ENCODE results near the gene SLC36A3. TPM values are rescaled to one million over a fixed set of nuclear protein-coding genes. Genes with fewer than 3 reads are reported as not detected.
A peak's percentile ranks its signal among the peaks of the same experiment; 100 is the strongest.

SLC36A3 gene
- total and polyA plus RNA-seq, 5 donors from 2014 or later: not detected

- no peak for DNase-seq
- Histone ChIP-seq H3K4me3 (ENCODE audit: low read depth, low read length) (no peak overlapping the region), H3K27me3 (ENCODE audit: control insufficient read depth, insufficient read depth, low read length) (peaks cover 5% of the 10 kb centered on the region), H3K9me3 (ENCODE audit: control insufficient read depth in 2 of 2, low read length in 2 of 2) (no peaks in the 10 kb centered on the region), H3K36me3 (ENCODE audit: control insufficient read depth, insufficient read depth, low read length) (no peaks in the 10 kb centered on the region), H3K4me1 (ENCODE audit: control insufficient read depth, insufficient read depth, low read length, poor library complexity, severe bottlenecking) (no peaks in the 10 kb centered on the region), H3K27ac (ENCODE audit: insufficient read depth, low read length, poor library complexity, severe bottlenecking) (no peak overlapping the region)
- no peaks in the 10 kb centered on the region for H3K36me3 Mint-ChIP-seq
- peaks cover 18% of the 10 kb centered on the region for H3K27me3 Mint-ChIP-seq
- ATAC-seq (ENCODE audit: low read depth in 2 of 2): no peak
- peaks cover 0 to 1% (median 0%) of the 10 kb centered on the region in 7 donors for H3K9me3 Mint-ChIP-seq
- peak overlapping the region in 1 of 3 donors; percentile 23 for H3K27ac Mint-ChIP-seq
- H3K4me3 Mint-ChIP-seq: no peak overlapping the region
- H3K4me1 Mint-ChIP-seq: peaks cover 0 to 10% (median 3%) of the 10 kb centered on the region in 4 donors
These were observed 6.6 kb downstream of the SLC36A3 start for GRCh38 chr5:151296974-151297373.

- Histone ChIP-seq H3K9me3 (ENCODE audit: control insufficient read depth in 2 of 2, low read length in 2 of 2) (no peaks in the 10 kb centered on the region), H3K27ac (ENCODE audit: insufficient read depth, low read length, poor library complexity, severe bottlenecking) (no peak overlapping the region), H3K4me1 (ENCODE audit: control insufficient read depth, insufficient read depth, low read length, poor library complexity, severe bottlenecking) (no peaks in the 10 kb centered on the region), H3K36me3 (ENCODE audit: control insufficient read depth, insufficient read depth, low read length) (no peaks in the 10 kb centered on the region), H3K4me3 (ENCODE audit: low read depth, low read length) (no peak overlapping the region), H3K27me3 (ENCODE audit: control insufficient read depth, insufficient read depth, low read length) (peaks cover 5% of the 10 kb centered on the region)
- Mint-ChIP-seq H3K4me1 (peaks cover 0 to 10% (median 3%) of the 10 kb centered on the region in 4 donors), H3K27me3 (peaks cover 18% of the 10 kb centered on the region), H3K9me3 (peaks cover 0 to 1% (median 0%) of the 10 kb centered on the region in 7 donors), H3K4me3 (no peak overlapping the region), H3K27ac (no peak overlapping the region), H3K36me3 (no peaks in the 10 kb centered on the region)
- DNase-seq (peak in 1 of 3 donors; percentile 55), ATAC-seq (ENCODE audit: low read depth in 2 of 2) (no peak)
These were observed 7.1 kb downstream of the SLC36A3 start for GRCh38 chr5:151296478-151296830.

- no peaks in the 10 kb centered on the region for H3K9me3 ChIP-seq (ENCODE audit: control insufficient read depth in 2 of 2, low read length in 2 of 2)
- no peaks in the 10 kb centered on the region for H3K4me1 ChIP-seq (ENCODE audit: control insufficient read depth, insufficient read depth, low read length, poor library complexity, severe bottlenecking)
- no peaks in the 10 kb centered on the region for H3K36me3 ChIP-seq (ENCODE audit: control insufficient read depth, insufficient read depth, low read length)
- DNase-seq: no peak
- H3K27ac Mint-ChIP-seq: no peak overlapping the region
- peaks cover 5% of the 10 kb centered on the region for H3K27me3 ChIP-seq (ENCODE audit: control insufficient read depth, insufficient read depth, low read length)
- no peak for ATAC-seq (ENCODE audit: low read depth in 2 of 2)
- no peaks in the 10 kb centered on the region for H3K36me3 Mint-ChIP-seq
- H3K27ac ChIP-seq (ENCODE audit: insufficient read depth, low read length, poor library complexity, severe bottlenecking): no peak overlapping the region
- H3K9me3 Mint-ChIP-seq: peaks cover 0 to 1% (median 0%) of the 10 kb centered on the region in 7 donors
- no peak overlapping the region for H3K4me3 Mint-ChIP-seq
- H3K4me3 ChIP-seq (ENCODE audit: low read depth, low read length): no peak overlapping the region
- H3K27me3 Mint-ChIP-seq: peaks cover 18% of the 10 kb centered on the region
- H3K4me1 Mint-ChIP-seq: peaks cover 0 to 10% (median 3%) of the 10 kb centered on the region in 4 donors
These were observed 7.6 kb downstream of the SLC36A3 start for GRCh38 chr5:151295791-151296477.

GRCh38 chr5:151295138-151295537, 8.4 kb downstream of the SLC36A3 start:
- Mint-ChIP-seq H3K4me3 (no peak overlapping the region), H3K36me3 (no peaks in the 10 kb centered on the region), H3K27me3 (peaks cover 12% of the 10 kb centered on the region), H3K4me1 (peaks cover 0 to 10% (median 3%) of the 10 kb centered on the region in 4 donors), H3K27ac (no peak overlapping the region), H3K9me3 (peaks cover 0 to 1% (median 0%) of the 10 kb centered on the region in 7 donors)
- peaks cover 5% of the 10 kb centered on the region for H3K27me3 ChIP-seq (ENCODE audit: control insufficient read depth, insufficient read depth, low read length)
- ATAC-seq (ENCODE audit: low read depth in 2 of 2) (no peak), DNase-seq (no peak)
- H3K9me3 ChIP-seq (ENCODE audit: control insufficient read depth in 2 of 2, low read length in 2 of 2): no peaks in the 10 kb centered on the region
- H3K27ac ChIP-seq (ENCODE audit: insufficient read depth, low read length, poor library complexity, severe bottlenecking): no peak overlapping the region
- H3K4me1 ChIP-seq (ENCODE audit: control insufficient read depth, insufficient read depth, low read length, poor library complexity, severe bottlenecking): no peaks in the 10 kb centered on the region
- no peaks in the 10 kb centered on the region for H3K36me3 ChIP-seq (ENCODE audit: control insufficient read depth, insufficient read depth, low read length)
- H3K4me3 ChIP-seq (ENCODE audit: low read depth, low read length): no peak overlapping the region

GRCh38 chr5:151293624-151294023, 9.9 kb downstream of the SLC36A3 start:
- Mint-ChIP-seq H3K9me3 (peaks cover 0 to 1% (median 0%) of the 10 kb centered on the region in 7 donors), H3K36me3 (no peaks in the 10 kb centered on the region)

DNA sequence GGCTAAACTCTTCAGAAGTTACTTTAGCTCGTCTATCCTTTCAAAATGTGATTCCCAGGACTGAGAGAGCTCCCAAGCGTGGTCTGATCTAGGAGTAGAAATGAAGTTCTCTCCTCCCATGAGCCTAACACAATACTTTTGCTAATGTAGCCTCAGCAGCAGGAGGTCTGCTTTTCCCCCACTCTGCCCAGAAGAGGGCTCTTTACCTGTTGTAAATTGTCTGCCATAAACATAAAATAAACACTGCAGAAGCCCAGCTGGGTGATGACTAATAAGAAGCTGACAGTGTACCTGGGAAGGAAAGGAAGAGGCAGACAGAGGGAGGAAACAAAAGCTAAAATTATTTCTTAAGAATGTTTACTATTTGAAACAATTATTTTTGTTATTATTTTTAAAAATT, 15.4 kb downstream of the SLC36A3 start:
- Mint-ChIP-seq H3K36me3 (no peaks in the 10 kb centered on the region), H3K4me3 (no peak overlapping the region), H3K9me3 (no peaks in the 10 kb centered on the region), H3K27me3 (peaks cover 9% of the 10 kb centered on the region), H3K4me1 (no peaks in the 10 kb centered on the region), H3K27ac (peak overlapping the region in 1 of 3 donors; percentile 47)
- Histone ChIP-seq H3K9me3 (ENCODE audit: control insufficient read depth in 2 of 2, low read length in 2 of 2) (no peaks in the 10 kb centered on the region), H3K27me3 (ENCODE audit: control insufficient read depth, insufficient read depth, low read length) (no peaks in the 10 kb centered on the region), H3K4me1 (ENCODE audit: control insufficient read depth, insufficient read depth, low read length, poor library complexity, severe bottlenecking) (no peaks in the 10 kb centered on the region), H3K36me3 (ENCODE audit: control insufficient read depth, insufficient read depth, low read length) (no peaks in the 10 kb centered on the region), H3K27ac (ENCODE audit: insufficient read depth, low read length, poor library complexity, severe bottlenecking) (no peak overlapping the region), H3K4me3 (ENCODE audit: low read depth, low read length) (no peak overlapping the region)
- ATAC-seq (ENCODE audit: low read depth in 2 of 2) (peak in 1 of 2 donors; percentile 39), DNase-seq (peak in 1 of 3 donors; percentile 18)

More at GRCh38 chr5:151293624-151294023, 9.9 kb downstream of the SLC36A3 start:
- no peaks in the 10 kb centered on the region for H3K9me3 ChIP-seq (ENCODE audit: control insufficient read depth in 2 of 2, low read length in 2 of 2)
- H3K4me1 ChIP-seq (ENCODE audit: control insufficient read depth, insufficient read depth, low read length, poor library complexity, severe bottlenecking): no peaks in the 10 kb centered on the region
- H3K27me3 ChIP-seq (ENCODE audit: control insufficient read depth, insufficient read depth, low read length): no peaks in the 10 kb centered on the region
- peaks cover 12% of the 10 kb centered on the region for H3K27me3 Mint-ChIP-seq
- H3K36me3 ChIP-seq (ENCODE audit: control insufficient read depth, insufficient read depth, low read length): no peaks in the 10 kb centered on the region
- H3K4me3 Mint-ChIP-seq: no peak overlapping the region
- no peak for DNase-seq
- ATAC-seq (ENCODE audit: low read depth in 2 of 2): no peak
- H3K4me1 Mint-ChIP-seq: peaks cover 0 to 10% (median 3%) of the 10 kb centered on the region in 4 donors
- H3K27ac ChIP-seq (ENCODE audit: insufficient read depth, low read length, poor library complexity, severe bottlenecking): no peak overlapping the region
- no peak overlapping the region for H3K4me3 ChIP-seq (ENCODE audit: low read depth, low read length)
- H3K27ac Mint-ChIP-seq: no peak overlapping the region

DNA sequence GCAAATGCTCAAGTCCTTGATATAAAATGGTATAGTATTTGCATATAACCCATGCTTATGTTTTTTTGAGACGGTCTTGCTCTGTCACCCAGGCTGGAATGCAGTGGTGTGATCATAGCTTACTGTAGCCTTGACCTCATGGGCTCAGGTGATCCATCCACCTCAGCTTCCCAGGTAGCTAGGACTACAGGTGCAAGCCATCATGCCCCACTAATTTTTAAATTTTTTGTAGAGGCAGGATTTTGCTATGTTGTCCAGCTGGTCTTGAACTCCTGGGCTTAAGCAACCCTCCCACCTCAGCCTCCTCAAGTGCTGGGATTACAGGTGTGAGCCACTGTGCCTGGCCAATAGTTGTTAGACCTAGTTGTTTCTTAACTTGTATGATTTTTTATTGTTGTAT, 17.3 kb downstream of the SLC36A3 start:
- Histone ChIP-seq H3K4me1 (ENCODE audit: control insufficient read depth, insufficient read depth, low read length, poor library complexity, severe bottlenecking) (no peaks in the 10 kb centered on the region), H3K9me3 (ENCODE audit: control insufficient read depth in 2 of 2, low read length in 2 of 2) (no peaks in the 10 kb centered on the region), H3K27me3 (ENCODE audit: control insufficient read depth, insufficient read depth, low read length) (no peaks in the 10 kb centered on the region), H3K4me3 (ENCODE audit: low read depth, low read length) (no peak overlapping the region), H3K36me3 (ENCODE audit: control insufficient read depth, insufficient read depth, low read length) (no peaks in the 10 kb centered on the region), H3K27ac (ENCODE audit: insufficient read depth, low read length, poor library complexity, severe bottlenecking) (no peak overlapping the region)
- no peaks in the 10 kb centered on the region for H3K9me3 Mint-ChIP-seq
- no peaks in the 10 kb centered on the region for H3K36me3 Mint-ChIP-seq
- no peak overlapping the region for H3K27ac Mint-ChIP-seq
- H3K4me1 Mint-ChIP-seq: no peaks in the 10 kb centered on the region
- H3K27me3 Mint-ChIP-seq: peaks cover 10% of the 10 kb centered on the region
- no peak for ATAC-seq (ENCODE audit: low read depth in 2 of 2)
- no peak overlapping the region for H3K4me3 Mint-ChIP-seq
- no peak for DNase-seq

DNA sequence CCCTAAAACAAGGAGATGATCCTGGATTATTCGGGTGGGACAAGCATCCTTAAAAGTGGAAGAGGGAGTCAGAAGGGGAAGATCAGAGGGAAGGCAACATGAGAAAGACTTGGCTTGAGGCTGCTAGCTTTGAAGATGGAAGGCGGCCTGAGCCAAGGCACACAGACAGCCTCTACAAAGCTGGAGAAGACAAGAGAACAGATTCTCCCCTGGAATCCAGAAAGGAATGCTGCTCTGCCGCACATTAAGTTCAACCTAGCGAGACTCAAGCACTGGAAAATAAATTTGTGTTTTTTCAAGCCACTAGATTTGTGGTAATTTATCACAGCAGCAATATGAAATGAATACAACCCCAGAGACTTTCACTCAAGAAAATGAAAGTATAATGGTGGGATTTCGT, 17.9 kb downstream of the SLC36A3 start:
- no peaks in the 10 kb centered on the region for H3K9me3 ChIP-seq (ENCODE audit: control insufficient read depth in 2 of 2, low read length in 2 of 2)
- H3K27me3 ChIP-seq (ENCODE audit: control insufficient read depth, insufficient read depth, low read length): no peaks in the 10 kb centered on the region
- H3K36me3 Mint-ChIP-seq: no peaks in the 10 kb centered on the region
- no peak overlapping the region for H3K4me3 Mint-ChIP-seq
- no peaks in the 10 kb centered on the region for H3K4me1 Mint-ChIP-seq
- peaks cover 0 to 1% (median 0%) of the 10 kb centered on the region in 7 donors for H3K9me3 Mint-ChIP-seq
- no peak overlapping the region for H3K27ac ChIP-seq (ENCODE audit: insufficient read depth, low read length, poor library complexity, severe bottlenecking)
- peaks cover 10% of the 10 kb centered on the region for H3K27me3 Mint-ChIP-seq
- no peaks in the 10 kb centered on the region for H3K36me3 ChIP-seq (ENCODE audit: control insufficient read depth, insufficient read depth, low read length)
- ATAC-seq (ENCODE audit: low read depth in 2 of 2) (no peak), DNase-seq (no peak)
- no peaks in the 10 kb centered on the region for H3K4me1 ChIP-seq (ENCODE audit: control insufficient read depth, insufficient read depth, low read length, poor library complexity, severe bottlenecking)
- no peak overlapping the region for H3K27ac Mint-ChIP-seq
- H3K4me3 ChIP-seq (ENCODE audit: low read depth, low read length): no peak overlapping the region
